Endodermal cell (in vitro differentiated cells): ENCODE data around the gene PSMC4. TPM values are rescaled to one million over a fixed set of nuclear protein-coding genes. Genes with fewer than 3 reads are reported as not detected.

Source experiments
- DNase-seq: peaks from one replicate; pipeline ENCODE4 v3.0.0-alpha.2; 2017
- H3K27ac ChIP-seq: 2 replicates; pipeline ENCODE4 v1.5.1; 2013; ENCODE audit warnings: mild to moderate bottlenecking, low read depth, low read length, moderate library complexity
- H3K27me3 ChIP-seq: 2 replicates; pipeline ENCODE4 v1.6.1; 2013; ENCODE audit warnings: mild to moderate bottlenecking, low read length, moderate library complexity; ENCODE audit not compliant: insufficient read depth, control insufficient read depth, poor library complexity, severe bottlenecking
- H3K36me3 ChIP-seq: 2 replicates; pipeline ENCODE4 v1.7.0; 2013; ENCODE audit warnings: mild to moderate bottlenecking, low read length, moderate library complexity; ENCODE audit not compliant: control insufficient read depth, insufficient read depth
- H3K4me1 ChIP-seq: one replicate; pipeline ENCODE4 v1.7.0; 2013; ENCODE audit warnings: low read length; ENCODE audit not compliant: control insufficient read depth, insufficient read depth
- H3K4me3 ChIP-seq: 2 replicates; pipeline ENCODE4 v1.5.1; 2013; ENCODE audit warnings: mild to moderate bottlenecking, low read length, moderate library complexity
- H3K9ac ChIP-seq: 2 replicates; pipeline ENCODE4 v1.6.1; 2013; ENCODE audit warnings: mild to moderate bottlenecking, low read length, moderate library complexity; ENCODE audit not compliant: poor library complexity, severe bottlenecking; ENCODE audit errors: extremely low read depth
- H3K9me3 ChIP-seq: 2 replicates; pipeline ENCODE4 v1.6.1; 2013; ENCODE audit warnings: mild to moderate bottlenecking, low read length, moderate library complexity; ENCODE audit not compliant: control insufficient read depth
- H3K27ac Mint-ChIP-seq: 2 replicates; pipeline ENCODE4 v1.8.0; 2020; ENCODE audit warnings: mixed read lengths
- H3K27me3 Mint-ChIP-seq: 2 replicates; pipeline ENCODE4 v1.8.0; 2021; ENCODE audit warnings: mild to moderate bottlenecking, mixed read lengths; ENCODE audit not compliant: insufficient read depth
- H3K36me3 Mint-ChIP-seq: 2 replicates; pipeline ENCODE4 v1.8.0; 2020; ENCODE audit warnings: low read depth, mixed read lengths
- H3K4me1 Mint-ChIP-seq: 2 replicates; pipeline ENCODE4 v1.8.0; 2020; ENCODE audit warnings: mixed read lengths
- H3K4me3 Mint-ChIP-seq: 2 replicates; pipeline ENCODE4 v1.8.0; 2020; ENCODE audit warnings: mild to moderate bottlenecking, moderate library complexity, mixed read lengths
- H3K9me3 Mint-ChIP-seq: 2 replicates; pipeline ENCODE4 v1.8.0; 2020; ENCODE audit warnings: mild to moderate bottlenecking, mixed read lengths
- WGBS, 2 experiments: methylation state at CpG; one replicate each; pipeline versions ENCODE4 v1.1.5 to v1.1.7; 2013; ENCODE audit warnings: missing lambda C conversion rate in 2 of 2, mixed read lengths in 1 of 2; ENCODE audit not compliant: insufficient coverage in 1 of 2, insufficient read length in 1 of 2; 5-methylcytosine and 5-hydroxymethylcytosine counted together
- total RNA-seq, 2 donors: library from RNA; stranded (reverse); fragmentation: NEBNext Ultra II Directional in 1 of 2; extraction: Animal tissue kit (Norgen Biotek cat#: 25700) in 1 of 2; gene quantifications; 2 replicates in 1 of 2; 3 replicates in 1 of 2; pipeline ENCODE4 v1.2.1, GENCODE V29; 2021
- TF ChIP-seq, protein P1 (sequence below): fragments of 200-600 bp; sonication (generic); conservative IDR thresholded peaks from 2 replicates; pipeline ENCODE4 v1.5.0; 2021; ENCODE audit warnings: antibody characterized with exemption, mild to moderate bottlenecking

Gene PSMC4
- total RNA-seq, 2 donors from 2014 or later = 88.9 to 96.9 TPM

DNA sequence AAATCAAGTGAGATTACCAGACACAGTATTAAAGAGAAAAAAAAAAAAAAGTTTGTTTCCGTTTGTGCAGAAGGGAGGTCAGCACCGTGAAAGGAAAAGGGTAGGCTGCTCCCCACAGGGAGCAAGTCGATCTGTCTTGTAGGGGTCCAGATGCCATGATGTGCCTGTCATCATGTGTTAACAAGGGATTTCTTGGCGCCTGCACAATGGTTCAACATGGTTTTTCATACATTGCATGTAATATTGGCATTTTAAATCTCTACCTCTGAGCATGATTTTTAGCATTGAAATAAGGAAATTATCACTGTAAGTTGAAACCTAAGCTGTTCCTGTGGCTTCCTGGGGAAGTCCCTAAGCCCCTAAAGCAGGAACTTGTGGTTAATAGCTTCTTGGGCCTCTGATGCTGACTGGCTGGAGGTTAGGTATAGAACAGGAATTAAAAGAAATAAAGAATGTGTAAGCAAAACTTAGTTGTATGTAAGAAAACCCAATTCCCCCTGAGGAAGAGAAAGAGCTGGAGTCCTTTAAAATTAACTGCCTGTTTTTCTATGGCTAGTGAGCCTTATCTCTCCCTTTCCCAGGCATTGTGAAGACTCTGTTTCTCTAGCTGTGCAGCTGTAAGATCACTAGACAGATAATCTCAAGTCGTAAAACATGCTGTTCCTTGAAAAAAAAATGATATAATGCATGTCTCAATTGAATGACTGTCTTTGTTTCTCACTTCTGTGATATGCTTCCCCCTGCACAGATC, 29.2 kb upstream of the PSMC4 start:
- no peak for DNase-seq
- H3K27me3 Mint-ChIP-seq = no peaks in the 10 kb centered on the region
- no peak overlapping the region for H3K4me3 Mint-ChIP-seq
- Histone ChIP-seq H3K9ac (no peak overlapping the region), H3K4me1 (no peaks in the 10 kb centered on the region), H3K27me3 (no peaks in the 10 kb centered on the region), H3K9me3 (no peaks in the 10 kb centered on the region), H3K27ac (peak overlapping the region; percentile 64), H3K36me3 (no peaks in the 10 kb centered on the region), H3K4me3 (no peak overlapping the region)
- no peaks in the 10 kb centered on the region for H3K36me3 Mint-ChIP-seq
- 50 to 53% methylated on average over 4 to 5 of the region's 5 CpGs for WGBS, 2 experiments
- no peaks in the 10 kb centered on the region for H3K9me3 Mint-ChIP-seq
- TF ChIP-seq, protein P1, sequence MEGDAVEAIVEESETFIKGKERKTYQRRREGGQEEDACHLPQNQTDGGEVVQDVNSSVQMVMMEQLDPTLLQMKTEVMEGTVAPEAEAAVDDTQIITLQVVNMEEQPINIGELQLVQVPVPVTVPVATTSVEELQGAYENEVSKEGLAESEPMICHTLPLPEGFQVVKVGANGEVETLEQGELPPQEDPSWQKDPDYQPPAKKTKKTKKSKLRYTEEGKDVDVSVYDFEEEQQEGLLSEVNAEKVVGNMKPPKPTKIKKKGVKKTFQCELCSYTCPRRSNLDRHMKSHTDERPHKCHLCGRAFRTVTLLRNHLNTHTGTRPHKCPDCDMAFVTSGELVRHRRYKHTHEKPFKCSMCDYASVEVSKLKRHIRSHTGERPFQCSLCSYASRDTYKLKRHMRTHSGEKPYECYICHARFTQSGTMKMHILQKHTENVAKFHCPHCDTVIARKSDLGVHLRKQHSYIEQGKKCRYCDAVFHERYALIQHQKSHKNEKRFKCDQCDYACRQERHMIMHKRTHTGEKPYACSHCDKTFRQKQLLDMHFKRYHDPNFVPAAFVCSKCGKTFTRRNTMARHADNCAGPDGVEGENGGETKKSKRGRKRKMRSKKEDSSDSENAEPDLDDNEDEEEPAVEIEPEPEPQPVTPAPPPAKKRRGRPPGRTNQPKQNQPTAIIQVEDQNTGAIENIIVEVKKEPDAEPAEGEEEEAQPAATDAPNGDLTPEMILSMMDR = no peak
- H3K27ac Mint-ChIP-seq = no peak overlapping the region
- H3K4me1 Mint-ChIP-seq = peaks cover 13% of the 10 kb centered on the region

DNA sequence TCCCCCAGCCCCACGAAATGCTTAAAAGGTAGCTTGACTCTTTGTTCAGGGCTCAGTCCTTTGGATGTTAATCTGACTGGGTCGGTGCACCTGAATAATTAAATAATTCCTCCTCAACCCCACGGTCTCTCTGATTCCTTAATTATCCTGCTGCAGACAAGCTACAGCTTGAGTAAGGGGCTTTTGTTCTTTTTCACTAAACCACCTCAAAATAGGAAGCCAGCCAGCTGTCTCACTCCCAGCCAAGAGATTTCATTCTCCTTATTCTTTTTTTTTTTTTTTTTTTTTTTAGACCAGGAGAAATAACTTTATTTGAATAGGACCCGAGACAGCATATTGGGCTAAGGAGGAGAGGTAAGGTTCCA, 28.6 kb upstream of the PSMC4 start:
- Mint-ChIP-seq H3K9me3 (no peaks in the 10 kb centered on the region), H3K4me1 (peaks cover 13% of the 10 kb centered on the region), H3K36me3 (no peaks in the 10 kb centered on the region), H3K27me3 (no peaks in the 10 kb centered on the region), H3K27ac (no peak overlapping the region), H3K4me3 (no peak overlapping the region)
- no peak overlapping the region for H3K9ac ChIP-seq
- H3K36me3 ChIP-seq = no peaks in the 10 kb centered on the region
- peak overlapping the region; percentile 64 for H3K27ac ChIP-seq
- no peak for DNase-seq
- no peaks in the 10 kb centered on the region for H3K4me1 ChIP-seq
- no peaks in the 10 kb centered on the region for H3K9me3 ChIP-seq
- H3K27me3 ChIP-seq = no peaks in the 10 kb centered on the region
- H3K4me3 ChIP-seq = no peak overlapping the region
- 59 to 84% methylated on average over 3 of the region's 4 CpGs for WGBS, 2 experiments
- TF ChIP-seq, protein P1 = no peak

DNA sequence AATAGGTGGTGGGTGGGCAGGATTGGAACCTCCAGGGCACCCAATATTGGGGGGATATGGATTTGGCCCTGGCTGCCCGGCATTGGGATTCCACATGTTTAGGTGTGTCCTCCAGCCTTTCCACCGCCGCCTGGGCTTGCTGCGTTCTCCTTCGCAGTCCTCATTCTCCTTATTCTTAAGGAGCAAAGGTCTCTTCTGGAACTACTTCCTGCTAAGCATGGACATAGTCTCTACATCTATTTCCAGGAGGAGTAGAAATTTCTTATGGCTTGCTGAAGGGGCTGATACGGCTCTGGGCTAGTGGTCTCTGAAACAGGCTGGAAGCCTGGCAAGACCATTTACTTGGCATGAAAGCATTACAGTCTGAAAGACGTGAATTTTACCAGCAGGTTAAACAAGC, 27.4 kb upstream of the PSMC4 start:
- H3K27me3 ChIP-seq = no peaks in the 10 kb centered on the region
- Mint-ChIP-seq H3K9me3 (no peaks in the 10 kb centered on the region), H3K27ac (no peak overlapping the region), H3K4me1 (peaks cover 13% of the 10 kb centered on the region), H3K4me3 (no peak overlapping the region), H3K27me3 (no peaks in the 10 kb centered on the region), H3K36me3 (no peaks in the 10 kb centered on the region)
- H3K27ac ChIP-seq = no peak overlapping the region
- H3K9me3 ChIP-seq = no peaks in the 10 kb centered on the region
- WGBS, 2 experiments = 92 to 96% methylated on average over 4 to 7 of the region's 7 CpGs
- no peak overlapping the region for H3K9ac ChIP-seq
- TF ChIP-seq, protein P1 = no peak
- H3K36me3 ChIP-seq = no peaks in the 10 kb centered on the region
- H3K4me1 ChIP-seq = no peaks in the 10 kb centered on the region
- DNase-seq = no peak
- no peak overlapping the region for H3K4me3 ChIP-seq
